Right lobe of liver (tissue), 4 donors: ENCODE results near the gene LINC00632.

Experiments
- POLR2A ChIP-seq: fragments of 450-650 bp; IDR thresholded peaks from one replicate; pipeline ENCODE4 v1.6.1; 2017; ENCODE audit warnings: antibody characterized with exemption, mild to moderate bottlenecking
- TF ChIP-seq, protein P1 (sequence below), 4 donors: fragments of 200-600 bp in 3 of 4; fragments of 450-650 bp in 1 of 4; IDR thresholded peaks; one replicate each; pipeline versions ENCODE4 v1.5.1 to v1.8.0; 2016 to 2022; ENCODE audit warnings: antibody characterized with exemption in 4 of 4, mild to moderate bottlenecking in 2 of 4
- donor health status: DM: no; HTN: no; CAD: no.
- donor health status: DM: no; HTN: no; CAD: no.
- donor health status: DM: no; HTN: yes; CAD: no.

DNA sequence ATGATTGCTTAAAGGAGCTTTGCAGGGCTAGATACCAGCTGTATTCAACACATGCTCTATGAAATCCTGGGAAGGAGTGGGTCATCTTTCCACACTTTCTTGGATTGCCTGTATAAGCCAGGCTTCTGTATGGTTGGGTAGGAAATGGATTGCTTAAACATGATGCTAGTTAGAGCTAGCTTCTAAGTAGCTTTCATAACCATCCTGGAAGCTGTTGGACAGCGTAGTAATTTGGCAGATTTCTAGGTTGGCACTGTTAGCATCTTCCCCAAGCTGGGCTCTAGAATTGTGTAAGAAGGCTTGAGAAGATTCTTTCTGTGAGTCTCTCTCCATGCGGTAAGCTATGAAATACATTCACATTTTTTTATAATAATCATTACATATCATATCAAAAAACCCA, 127.3 kb downstream of the LINC00632 start:
- TF ChIP-seq, protein P1, sequence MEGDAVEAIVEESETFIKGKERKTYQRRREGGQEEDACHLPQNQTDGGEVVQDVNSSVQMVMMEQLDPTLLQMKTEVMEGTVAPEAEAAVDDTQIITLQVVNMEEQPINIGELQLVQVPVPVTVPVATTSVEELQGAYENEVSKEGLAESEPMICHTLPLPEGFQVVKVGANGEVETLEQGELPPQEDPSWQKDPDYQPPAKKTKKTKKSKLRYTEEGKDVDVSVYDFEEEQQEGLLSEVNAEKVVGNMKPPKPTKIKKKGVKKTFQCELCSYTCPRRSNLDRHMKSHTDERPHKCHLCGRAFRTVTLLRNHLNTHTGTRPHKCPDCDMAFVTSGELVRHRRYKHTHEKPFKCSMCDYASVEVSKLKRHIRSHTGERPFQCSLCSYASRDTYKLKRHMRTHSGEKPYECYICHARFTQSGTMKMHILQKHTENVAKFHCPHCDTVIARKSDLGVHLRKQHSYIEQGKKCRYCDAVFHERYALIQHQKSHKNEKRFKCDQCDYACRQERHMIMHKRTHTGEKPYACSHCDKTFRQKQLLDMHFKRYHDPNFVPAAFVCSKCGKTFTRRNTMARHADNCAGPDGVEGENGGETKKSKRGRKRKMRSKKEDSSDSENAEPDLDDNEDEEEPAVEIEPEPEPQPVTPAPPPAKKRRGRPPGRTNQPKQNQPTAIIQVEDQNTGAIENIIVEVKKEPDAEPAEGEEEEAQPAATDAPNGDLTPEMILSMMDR (IDR thresholded peaks at IDR 0.05): no peak
- TF ChIP-seq POLR2A: no peak
